GM20431 (cell line): ENCODE results near the gene KRT34.
"Not testable (repeated sequence)": the region's sequence is repeated elsewhere in the genome, so short reads cannot be mapped to it uniquely, and the experiment has no call there.

ENCODE experiments used
- in situ Hi-C: fragments of 300-500 bp; cut with MseI, MboI; formaldehyde crosslinking; loops from one replicate; pipeline ENCODE4 v1.15.0; 2020; ENCODE audit warnings: low sequenced_read_pairs; ENCODE audit not compliant: unreplicated experiment

KRT34 gene

DNA sequence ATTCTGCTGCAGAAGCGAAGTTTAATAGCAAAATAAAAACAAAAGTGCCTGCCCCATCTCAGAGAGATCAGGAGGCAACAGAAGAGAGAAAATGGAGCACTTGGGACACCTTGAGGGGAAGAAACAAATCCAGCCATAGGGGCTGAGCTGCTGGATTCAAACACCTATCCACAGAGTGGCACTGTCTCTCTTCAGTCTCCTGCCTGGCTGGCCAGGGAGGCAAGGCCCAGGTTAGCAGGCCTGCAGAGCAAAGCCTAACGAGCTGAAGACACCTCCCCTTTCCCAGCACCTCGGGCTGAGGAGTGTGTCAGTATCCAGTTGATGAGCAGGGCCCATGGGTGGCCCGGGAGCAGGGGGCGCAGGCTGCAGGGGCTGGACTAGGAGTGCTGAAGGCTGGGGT lies 24.1 kb upstream of the KRT34 start:
- in situ Hi-C loops: no loop called here

DNA sequence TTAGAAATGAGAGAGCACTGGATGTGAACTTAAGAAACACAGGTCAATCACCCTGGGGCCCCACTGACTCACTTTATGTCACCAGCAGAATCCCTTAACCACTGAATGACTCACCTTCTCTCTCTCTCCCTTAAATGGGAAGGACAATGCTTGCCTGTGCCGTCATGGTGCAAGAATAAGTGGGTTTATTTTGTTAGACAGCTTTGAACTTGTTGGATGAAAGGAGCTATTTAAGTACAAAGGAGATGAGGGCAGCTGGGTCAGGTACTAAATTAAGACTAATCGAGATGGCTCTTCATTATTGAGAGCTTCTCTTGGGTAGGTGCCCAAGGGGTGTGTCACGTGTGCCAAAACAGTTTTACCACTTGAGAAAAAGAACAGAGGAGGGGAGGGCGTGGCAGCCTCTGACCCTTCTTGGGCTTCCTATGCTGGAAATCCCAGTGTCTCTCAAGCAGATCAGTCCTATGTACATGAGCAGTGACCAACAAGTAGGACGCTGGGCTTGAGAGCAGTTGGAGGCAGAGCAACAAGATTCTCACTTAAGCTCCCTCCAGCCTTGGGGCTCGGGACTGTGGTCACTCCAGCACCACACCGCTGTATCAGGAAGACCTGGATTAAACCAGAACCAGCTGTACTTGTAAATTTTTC lies 22.0 kb upstream of the KRT34 start:
- in situ Hi-C loops: no loop called here

DNA sequence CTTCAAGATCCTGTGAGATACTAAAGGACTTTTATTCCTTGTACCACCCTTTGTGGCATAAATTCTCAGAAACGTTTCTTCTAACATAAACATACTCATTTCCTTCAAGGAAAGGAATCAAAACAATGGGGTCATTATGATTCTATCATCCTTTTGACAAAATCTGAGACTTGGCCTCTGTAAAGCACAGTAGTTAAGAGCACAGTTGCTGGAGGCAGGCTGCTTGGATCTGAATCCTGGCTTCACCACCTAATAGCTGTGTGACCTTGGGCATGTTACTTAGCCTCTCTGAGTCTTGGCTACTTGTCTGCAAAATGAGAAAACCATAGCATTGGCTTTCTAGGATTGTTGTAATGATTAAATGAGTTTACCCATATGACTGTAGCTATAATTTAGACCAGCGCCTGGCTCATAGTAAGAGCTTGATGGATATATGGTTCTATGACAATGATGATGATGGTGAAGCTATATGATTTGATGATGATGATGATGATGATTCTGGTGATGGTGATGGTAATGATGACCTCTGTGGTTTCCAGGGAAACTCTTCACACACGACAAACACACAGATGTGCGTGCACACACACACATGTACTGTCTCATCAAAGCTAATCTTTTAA lies 21.4 kb upstream of the KRT34 start:
- in situ Hi-C loops: no loop called here

DNA sequence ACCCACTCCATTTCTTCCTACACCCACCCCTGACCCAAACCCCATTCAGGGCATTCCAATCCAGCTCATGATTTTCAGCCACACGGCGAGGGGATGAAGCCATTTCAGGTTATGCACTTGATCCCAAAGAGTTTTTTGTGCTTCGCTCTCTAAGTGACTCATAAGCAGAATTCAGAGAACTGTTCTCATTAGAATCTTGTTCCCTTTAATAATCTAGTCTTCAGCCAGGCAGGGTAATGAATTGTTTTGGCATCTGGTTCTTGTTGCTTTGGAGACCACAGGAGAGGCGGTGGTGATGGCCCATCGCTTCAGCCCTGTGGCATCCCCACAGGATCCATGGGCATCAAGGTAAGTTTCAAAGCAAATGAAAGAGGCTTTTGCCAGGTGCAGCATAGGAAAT lies 20.1 kb upstream of the KRT34 start:
- in situ Hi-C loops: no loop called here

DNA sequence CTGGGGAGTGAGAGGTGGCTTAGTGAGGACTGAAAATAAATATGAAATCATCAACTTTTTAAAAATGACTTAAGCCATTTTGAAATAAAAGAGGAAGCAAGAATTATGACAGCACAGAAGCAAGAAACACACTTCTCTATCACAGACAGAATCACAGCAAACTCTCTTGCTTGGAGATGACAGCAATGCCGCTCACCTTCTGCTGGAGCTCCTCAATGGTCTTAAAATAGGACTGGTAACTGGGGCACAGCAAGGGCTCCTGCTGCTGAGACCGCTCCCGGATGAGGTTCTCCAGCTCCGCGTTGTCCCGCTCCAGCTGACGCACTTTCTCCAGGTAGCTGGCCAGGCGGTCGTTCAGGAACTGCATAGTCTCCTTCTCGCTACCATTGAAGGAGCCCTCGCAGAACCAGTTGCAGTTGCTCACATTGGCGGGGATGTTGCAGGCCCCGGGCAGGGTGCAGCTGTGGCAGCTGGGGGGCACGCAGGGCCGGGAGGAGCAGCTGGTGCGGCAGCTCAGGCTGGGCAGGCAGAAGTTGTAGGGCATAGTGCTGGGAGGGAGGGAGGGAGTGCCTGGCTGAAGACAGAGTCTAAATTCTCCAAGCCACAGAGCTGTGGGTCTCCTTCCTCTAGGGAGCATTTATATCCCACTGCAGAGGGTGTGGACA lies 15.0 kb upstream of the KRT34 start, which contains the start of gene KRT31:
Gene KRT31, minus strand, starts transcription at position 613 of the 665 bp plus-strand sequence. Its CDS starts 69 bp downstream, at position 544.
- in situ Hi-C loops: no loop called here

DNA sequence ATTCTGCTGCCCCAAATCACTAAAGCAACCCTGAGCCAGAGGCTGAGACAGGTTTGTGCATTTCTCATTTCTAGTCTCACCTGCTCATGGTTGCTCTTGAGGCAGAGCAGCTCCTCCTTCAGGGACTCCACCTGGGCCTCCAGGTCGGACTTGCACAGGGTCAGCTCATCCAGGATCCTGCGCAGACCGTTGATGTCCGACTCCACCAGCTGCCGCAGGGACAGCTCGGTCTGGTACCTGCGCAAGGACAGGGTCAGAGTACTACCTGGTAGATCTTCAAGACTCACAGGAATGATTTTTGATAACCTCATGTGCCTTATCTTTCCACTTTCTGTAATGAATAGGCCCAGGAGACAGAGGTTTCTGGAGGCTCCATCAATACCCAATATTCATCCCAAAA lies 14.2 kb upstream of the KRT34 start:
- in situ Hi-C loops: no loop called here

DNA sequence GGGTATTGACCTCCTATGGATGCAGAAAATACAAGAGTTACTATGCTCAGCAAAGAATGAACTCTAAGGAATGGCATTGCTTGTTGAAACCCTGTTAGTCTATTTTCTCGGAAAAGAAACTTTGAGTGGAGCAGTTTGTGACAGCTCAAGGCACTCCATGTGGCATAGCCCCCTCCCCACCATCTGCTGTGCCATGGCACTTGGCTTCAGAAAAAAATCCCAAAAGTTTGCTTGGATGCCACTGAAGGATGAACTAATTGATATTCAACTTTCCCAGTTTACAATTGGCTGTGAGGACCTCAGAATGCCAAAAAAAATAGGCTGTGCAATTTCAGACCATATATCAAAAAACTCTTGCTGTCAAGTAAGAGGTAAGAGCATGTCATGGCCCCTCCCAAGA lies 13.5 kb upstream of the KRT34 start:
- in situ Hi-C loops: no loop called here

DNA sequence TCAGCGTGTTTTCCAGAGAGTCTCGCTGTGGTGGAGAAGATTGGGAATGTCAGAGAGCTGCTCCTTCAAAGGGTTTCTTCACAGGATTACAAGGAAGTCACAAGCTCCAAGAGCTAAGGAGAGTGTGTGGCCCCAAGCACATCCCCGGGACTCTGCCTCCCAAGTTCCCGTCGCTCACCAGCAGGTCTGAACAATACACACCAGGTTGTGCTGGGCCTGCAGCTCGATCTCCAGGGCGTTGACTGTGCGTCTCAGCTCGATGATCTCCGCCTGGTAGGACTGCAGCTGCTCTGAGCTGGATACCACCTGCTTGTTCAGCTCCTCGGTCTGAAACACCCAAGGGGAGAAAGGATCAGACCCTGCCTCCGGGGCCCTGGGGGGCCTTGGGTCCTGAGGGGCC lies 12.9 kb upstream of the KRT34 start:
- in situ Hi-C loops: not testable (repeated sequence)

DNA sequence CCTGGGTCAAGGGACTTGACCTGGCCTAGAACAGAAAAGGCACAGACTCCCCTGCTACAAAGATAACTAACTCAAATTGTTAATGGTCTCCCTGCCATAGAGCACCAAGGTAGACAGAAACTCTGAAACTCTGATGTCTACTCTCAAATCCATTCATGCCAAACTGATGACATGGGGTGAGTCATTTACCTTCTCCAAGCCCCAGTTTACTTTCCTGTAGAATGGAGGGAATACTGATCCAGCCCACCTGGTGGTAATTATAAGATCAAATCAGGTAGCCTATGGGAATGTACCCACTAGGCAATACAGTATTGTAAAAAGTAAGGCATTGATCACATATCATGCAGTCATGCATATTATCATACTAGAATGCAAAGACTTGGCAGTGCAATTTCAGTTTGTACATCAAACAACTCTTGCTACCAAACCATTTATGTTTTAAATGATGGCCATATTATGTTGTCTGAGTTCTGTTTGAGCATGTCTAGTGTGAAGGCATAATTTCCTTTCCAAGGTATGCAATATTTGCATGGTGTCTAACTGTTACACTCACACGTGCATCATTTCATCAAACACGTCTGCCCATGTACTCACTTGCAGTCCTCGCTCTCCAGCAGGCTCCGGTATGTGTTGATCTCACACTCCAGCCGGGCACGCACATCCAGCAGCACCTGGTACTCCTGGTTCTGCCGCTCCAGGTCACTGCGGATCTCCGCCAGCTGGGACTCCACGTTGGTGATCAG lies 12.3 kb upstream of the KRT34 start:
- in situ Hi-C loops: no loop called here

DNA sequence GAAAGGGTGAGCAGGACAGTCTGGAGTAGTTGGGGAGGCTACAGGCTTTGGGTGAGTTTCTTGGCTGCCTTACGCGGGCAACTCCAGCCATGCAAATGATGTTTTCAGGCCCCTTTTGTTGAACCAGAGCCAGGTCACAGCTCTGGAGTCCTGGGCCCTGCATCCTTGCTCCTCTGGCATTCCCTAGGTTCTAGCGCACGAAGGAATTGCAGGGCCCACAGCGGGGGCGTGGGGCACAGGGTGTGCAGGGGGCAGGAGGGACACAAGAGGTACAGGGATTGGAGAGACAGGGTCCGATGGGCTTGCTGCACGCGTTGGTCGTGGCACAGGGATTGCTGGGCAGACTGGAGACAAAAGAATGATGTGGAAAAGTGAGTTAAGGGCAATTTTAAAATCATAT lies 11.7 kb upstream of the KRT34 start:
- in situ Hi-C loops: no loop called here

DNA sequence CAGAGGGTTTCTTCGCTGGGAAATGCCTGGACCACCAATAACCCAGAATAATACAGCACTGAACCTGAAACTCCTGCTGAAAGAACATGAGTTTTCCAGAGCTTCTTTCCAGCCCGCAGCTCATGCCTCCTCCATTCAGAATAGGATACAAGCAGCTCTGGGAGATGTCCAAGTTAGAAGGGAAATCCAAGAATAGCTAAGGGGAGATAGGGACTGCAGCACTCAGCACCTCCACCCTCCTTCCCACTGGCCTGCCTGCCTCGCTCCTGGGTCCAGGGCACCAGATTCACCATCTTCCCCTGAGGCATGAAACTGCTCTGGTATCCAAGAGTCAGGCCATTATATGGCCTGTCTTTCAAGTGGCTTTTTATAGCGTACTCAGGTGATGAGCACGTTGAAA lies 11.2 kb upstream of the KRT34 start:
- in situ Hi-C loops: no loop called here

DNA sequence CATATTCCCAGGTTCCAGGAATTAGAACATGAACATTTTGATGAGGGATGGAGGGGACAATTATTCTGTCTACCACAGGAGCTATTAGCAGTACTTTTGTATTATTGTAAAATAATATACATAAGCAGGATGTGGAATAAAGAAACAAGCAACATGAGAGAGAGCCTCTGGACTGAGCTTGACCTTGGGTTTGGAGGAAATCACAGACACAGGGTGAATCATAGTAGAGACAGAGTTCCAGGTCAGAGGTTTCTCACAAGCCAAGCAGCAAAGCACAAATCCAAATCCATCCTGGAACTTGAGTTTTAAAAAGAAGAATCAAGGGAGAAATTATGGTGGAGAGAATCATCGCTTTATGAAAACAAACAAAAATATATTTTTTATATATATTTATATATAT lies 10.2 kb upstream of the KRT34 start:
- in situ Hi-C loops: no loop called here

DNA sequence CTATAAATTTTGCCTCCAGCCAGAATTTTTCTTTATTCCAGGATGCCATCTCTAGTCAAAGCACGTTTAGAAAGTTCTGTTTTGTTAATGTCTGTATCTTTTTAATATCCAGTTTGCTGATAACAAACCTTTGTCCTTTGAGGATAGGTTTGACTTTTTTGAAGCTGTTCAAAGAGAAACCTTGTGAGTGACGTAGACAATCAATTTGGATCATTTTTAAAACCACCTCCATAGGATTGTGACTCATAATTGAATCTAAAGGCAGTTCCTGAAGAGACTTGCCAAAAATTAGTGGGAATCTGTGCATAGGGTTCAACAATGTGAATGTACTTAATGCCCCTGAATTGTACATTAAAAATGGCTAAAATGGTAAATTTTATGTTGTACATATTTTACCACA lies 9.4 kb upstream of the KRT34 start:
- in situ Hi-C loops: no loop called here

DNA sequence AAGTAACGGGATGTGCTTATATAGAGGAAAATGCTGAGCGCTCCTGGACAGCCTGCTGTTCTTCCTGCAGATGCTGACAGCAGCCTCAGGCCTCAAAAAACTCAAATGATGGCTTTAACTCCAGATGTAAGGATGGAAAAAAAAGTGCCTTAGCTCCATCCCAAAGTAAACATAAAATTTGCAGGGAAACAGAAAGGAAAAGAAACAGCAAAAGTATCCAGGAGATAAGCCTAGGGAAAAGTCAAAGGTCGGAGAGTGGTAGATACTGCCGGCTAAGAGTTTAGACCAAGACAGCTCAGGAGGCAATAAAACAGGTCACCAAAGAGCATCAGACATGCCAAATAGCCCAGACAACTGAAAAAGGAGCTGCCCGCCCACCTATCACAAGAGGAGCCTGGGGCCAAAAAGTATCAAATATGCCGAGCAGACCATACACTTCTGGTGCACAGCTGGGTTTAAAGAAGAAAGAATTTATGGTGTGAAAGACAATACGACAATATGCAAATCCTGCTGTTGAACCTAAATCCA lies 8.4 kb upstream of the KRT34 start:
- in situ Hi-C loops: no loop called here

DNA sequence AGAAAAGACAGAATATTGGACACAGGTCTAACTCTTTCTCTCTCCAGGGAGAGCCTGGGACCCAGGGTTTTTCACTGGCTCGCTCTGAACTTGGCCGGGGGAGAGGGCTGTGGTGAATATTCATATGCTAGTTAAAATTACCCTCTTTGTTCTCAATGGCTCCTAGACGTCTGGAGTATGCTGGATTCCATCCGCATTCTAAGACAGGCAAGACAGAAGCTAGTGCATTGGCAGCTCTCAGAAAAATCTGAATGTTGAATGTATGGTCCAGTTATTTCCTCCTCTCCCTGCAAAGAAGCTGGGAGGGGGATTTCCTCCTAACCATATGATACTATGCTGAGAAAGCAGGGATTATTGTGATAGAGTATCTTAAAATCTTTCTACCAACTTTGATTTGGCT lies 5.6 kb upstream of the KRT34 start:
- in situ Hi-C loops: no loop called here

DNA sequence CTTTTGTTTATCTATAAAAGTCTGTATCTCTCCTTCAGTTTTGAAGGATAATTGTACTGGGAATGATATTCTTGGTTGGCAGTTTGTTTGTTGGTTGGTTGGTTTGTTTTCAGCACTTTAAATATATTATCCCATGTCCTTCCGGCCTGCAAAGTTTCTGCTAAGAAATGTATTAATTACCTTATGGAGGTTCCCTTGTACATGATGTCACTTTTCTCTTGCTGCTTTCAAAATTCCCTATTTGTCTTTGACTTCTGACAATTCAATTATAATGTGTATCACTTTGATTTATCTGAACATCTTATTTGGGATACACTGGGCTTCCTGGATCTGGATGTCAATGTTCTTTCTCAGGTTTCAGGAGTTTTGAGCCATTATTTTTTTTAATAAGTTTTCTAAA lies 4.1 kb upstream of the KRT34 start:
- in situ Hi-C loops: no loop called here

DNA sequence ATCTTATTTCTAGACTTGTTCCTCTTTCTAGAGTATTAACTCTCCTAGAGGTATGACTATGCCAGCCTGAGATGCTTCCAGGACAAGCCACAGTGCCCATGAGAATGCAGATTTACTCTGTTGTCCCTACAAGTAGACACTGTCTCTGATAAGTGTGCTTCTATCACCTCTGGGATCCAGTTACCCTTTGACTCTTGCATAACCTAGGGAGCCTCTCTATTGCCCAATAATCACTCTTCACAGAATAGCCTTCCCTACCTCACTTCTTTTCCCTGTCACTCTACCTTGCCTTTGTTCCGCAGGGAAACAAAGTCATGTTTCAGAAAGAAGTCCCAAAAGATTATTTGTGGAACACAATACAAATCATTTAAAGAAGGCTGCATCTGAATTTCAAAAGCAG lies 1.6 kb upstream of the KRT34 start:
- in situ Hi-C loops: no loop called here

DNA sequence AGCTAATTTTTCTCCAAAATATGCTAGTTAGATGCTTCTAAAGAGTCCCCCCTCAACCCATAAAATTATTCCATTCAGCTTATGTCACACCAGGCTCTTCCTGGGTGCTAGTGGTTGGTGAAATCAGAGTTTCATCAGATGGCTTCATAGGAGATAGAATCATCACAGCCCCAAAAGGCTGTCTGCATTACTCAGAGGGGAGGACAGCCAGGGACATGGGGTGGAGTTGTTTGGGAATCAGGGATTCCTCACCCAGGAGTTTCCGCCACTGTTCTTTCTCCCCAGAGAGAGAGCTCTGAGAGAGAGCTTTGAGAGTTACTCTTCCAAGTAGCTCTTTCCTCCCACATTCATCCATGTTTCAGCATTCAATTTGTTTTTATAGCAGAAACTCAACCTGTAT lies 288 bp upstream of the KRT34 start:
- in situ Hi-C loops: no loop called here

DNA sequence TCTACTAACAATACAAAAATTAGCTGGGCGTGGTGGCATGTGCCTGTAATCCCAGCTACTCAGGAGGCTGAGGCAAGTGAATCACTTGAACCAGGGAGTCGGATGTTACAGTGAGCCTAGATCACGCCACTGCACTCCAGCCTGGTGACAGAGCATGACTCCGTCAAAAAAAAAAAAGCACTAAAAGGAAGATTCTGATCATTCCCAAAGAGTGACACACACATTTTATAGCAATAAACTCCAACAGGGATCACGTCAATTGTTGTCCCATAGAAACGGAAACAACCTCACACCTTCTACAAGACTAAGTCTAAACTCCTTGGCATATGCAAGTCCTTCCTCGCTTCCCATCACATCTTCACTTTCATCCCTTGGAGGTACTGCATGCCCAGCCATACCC lies 2.0 kb downstream of the KRT34 start:
- in situ Hi-C loops: not testable (repeated sequence)

DNA sequence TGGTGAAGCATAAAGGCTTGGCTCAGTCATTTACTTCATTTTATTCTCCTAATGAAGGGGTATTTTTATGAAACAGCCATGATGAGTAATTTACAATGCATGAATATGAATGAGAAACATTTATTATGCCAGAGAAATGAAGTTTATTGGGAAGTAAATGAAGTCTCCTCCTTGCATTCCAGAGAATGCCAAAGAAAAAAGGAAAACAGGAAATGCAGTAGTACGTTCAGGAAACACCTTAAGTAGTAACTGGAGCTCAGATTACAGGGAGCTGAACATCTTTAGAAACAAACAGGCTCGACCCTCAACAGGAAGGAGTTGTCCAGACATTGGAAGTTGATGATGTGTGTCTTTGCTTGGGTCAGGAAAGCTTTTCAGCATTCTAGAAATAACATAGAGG lies 4.6 kb downstream of the KRT34 start:
- in situ Hi-C loops: no loop called here

DNA sequence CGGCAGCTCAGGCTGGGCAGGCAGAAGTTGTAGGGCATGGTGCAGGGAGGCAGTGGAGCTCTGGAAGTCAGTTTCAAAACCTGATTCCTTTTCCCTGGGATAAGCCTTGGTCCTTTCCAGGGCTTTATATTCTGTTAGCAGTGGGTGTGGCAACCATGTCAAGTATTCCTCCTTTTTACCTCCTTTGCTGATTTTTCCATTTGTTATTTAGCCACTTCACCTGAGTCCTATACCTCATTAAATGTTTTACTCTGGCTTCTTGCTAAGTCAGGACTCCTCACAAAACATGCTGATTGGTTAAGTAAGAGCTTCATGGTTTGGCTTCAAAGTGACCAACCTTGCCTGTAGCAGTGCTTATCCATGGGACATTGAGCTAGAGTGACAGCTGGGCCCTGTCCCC lies 12.4 kb downstream of the KRT34 start, which contains the start of gene KRT33B:
Gene KRT33B, minus strand, starts transcription at position 101 of the 400 bp plus-strand sequence. Its CDS starts 63 bp downstream, at position 38.
- in situ Hi-C loops: no loop called here
